Fibroblast of lung (primary cell): ENCODE results near the gene CLSTN2. TPM values are rescaled to one million over a fixed set of nuclear protein-coding genes. Genes with fewer than 3 reads are reported as not detected.
A peak's percentile ranks its signal among the peaks of the same experiment; 100 is the strongest.

Experiments
- DNase-seq, 2 donors: peaks; one replicate each; pipeline versions ENCODE4 v3.0.0 to v3.0.0-alpha.2; 2010; ENCODE audit warnings: low read depth in 2 of 2
- H2AFZ ChIP-seq: 2 replicates; pipeline ENCODE4 v1.5.1; 2012; ENCODE audit warnings: low read length, control low read depth, inconsistent platforms
- H3K27ac ChIP-seq: 2 replicates; pipeline ENCODE4 v1.5.1; 2011; ENCODE audit warnings: low read length, control low read depth; ENCODE audit not compliant: insufficient read depth
- H3K27me3 ChIP-seq: 2 replicates; pipeline ENCODE4 v1.5.1; 2011; ENCODE audit warnings: mild to moderate bottlenecking, low read length; ENCODE audit not compliant: control insufficient read depth, insufficient read depth
- H3K36me3 ChIP-seq: 2 replicates; pipeline ENCODE4 v1.5.1; 2011; ENCODE audit warnings: low read length; ENCODE audit not compliant: control insufficient read depth, insufficient read depth
- H3K4me1 ChIP-seq: 2 replicates; pipeline ENCODE4 v1.5.1; 2011; ENCODE audit warnings: low read length; ENCODE audit not compliant: control insufficient read depth, insufficient read depth; ENCODE audit errors: extremely low read depth
- H3K4me2 ChIP-seq: 2 replicates; pipeline ENCODE4 v1.5.1; 2011; ENCODE audit warnings: low read length, control low read depth; ENCODE audit not compliant: insufficient read depth; ENCODE audit errors: extremely low read depth
- H3K4me3 ChIP-seq, 4 experiments: fragments of 200-600 bp in 1 of 4; sonication (generic) in 1 of 4; replicated peaks in 1 of 4; 2 replicates each; pipeline ENCODE4 v1.5.1; 2011 to 2016; ENCODE audit warnings: low read length in 4 of 4, low read depth in 3 of 4, mild to moderate bottlenecking in 3 of 4, control low read depth in 2 of 4, inconsistent platforms in 1 of 4, mixed read lengths in 1 of 4; ENCODE audit not compliant: insufficient read depth in 1 of 4; ENCODE audit errors: control extremely low read depth in 1 of 4
- H3K79me2 ChIP-seq: 2 replicates; pipeline ENCODE4 v1.5.1; 2012; ENCODE audit warnings: mild to moderate bottlenecking, low read length, inconsistent platforms; ENCODE audit not compliant: control insufficient read depth, insufficient read depth
- H3K9ac ChIP-seq: 2 replicates; pipeline ENCODE4 v1.5.1; 2011; ENCODE audit warnings: mild to moderate bottlenecking, low read length, control low read depth; ENCODE audit not compliant: insufficient read depth
- H3K9me3 ChIP-seq: 2 replicates; pipeline ENCODE4 v1.5.1; 2012; ENCODE audit warnings: low read depth, low read length; ENCODE audit not compliant: control insufficient read depth, insufficient read depth
- H4K20me1 ChIP-seq: 2 replicates; pipeline ENCODE4 v1.5.1; 2011; ENCODE audit warnings: low read length; ENCODE audit not compliant: control insufficient read depth, insufficient read depth; ENCODE audit errors: extremely low read depth
- CTCF ChIP-seq, 2 donors: IDR thresholded peaks in 1 of 2; conservative IDR thresholded peaks in 1 of 2; 1 replicate in 1 of 2; 2 replicates in 1 of 2; pipeline ENCODE4 v1.5.1; 2011 to 2012; ENCODE audit warnings: low read length in 2 of 2, control low read depth in 1 of 2, inconsistent platforms in 1 of 2, low read depth in 1 of 2, mild to moderate bottlenecking in 1 of 2
- EZH2 ChIP-seq: IDR thresholded peaks from 2 replicates; pipeline ENCODE4 v1.5.1; 2012; ENCODE audit warnings: low read length, control low read depth, mild to moderate bottlenecking; ENCODE audit errors: missing control alignments
- polyA plus RNA-seq, 2 donors: library from polyadenylated mRNA; depleted of rRNA in 1 of 2; stranded (reverse) in 1 of 2; unstranded in 1 of 2; fragments of >200 nt; gene quantifications; 2 replicates each; pipeline ENCODE4 v1.2.1, GENCODE V29; 2011 to 2012; ENCODE audit warnings: missing spikeins in 1 of 2
- total RNA-seq: library from RNA; depleted of rRNA; stranded (reverse); fragments of >200 nt; gene quantifications from 2 replicates; pipeline ENCODE4 v1.2.1, GENCODE V29; 2014

CLSTN2 gene
- total and polyA plus RNA-seq, 2 donors (not counting 1 experiment from before 2014, with no cell fraction given): under 0.01 to 1.3 TPM

- no peaks in the 10 kb centered on the region for H3K27me3 ChIP-seq
- no peaks in the 10 kb centered on the region for H4K20me1 ChIP-seq
- H3K4me1 ChIP-seq: no peaks in the 10 kb centered on the region
- no peak overlapping the region for H3K4me3 ChIP-seq
- H3K4me2 ChIP-seq: no peak overlapping the region
- no peaks in the 10 kb centered on the region for H3K9me3 ChIP-seq
- H2AFZ ChIP-seq: no peak overlapping the region
- no peaks in the 10 kb centered on the region for H3K79me2 ChIP-seq
- no peak overlapping the region for H3K27ac ChIP-seq
- TF ChIP-seq EZH2 (no peak), CTCF (conservative IDR thresholded peaks at IDR 0.05 in 1 of 2, IDR thresholded peaks at IDR 0.05 in 1 of 2; ENCODE audit: low read depth in 1 of 2, low read length in 2 of 2) (no peak)
- DNase-seq: no peak
- H3K9ac ChIP-seq: no peak overlapping the region
- H3K36me3 ChIP-seq: no peaks in the 10 kb centered on the region
These were observed 80.8 kb downstream of the CLSTN2 start for GRCh38 chr3:140015741-140016140.

- Histone ChIP-seq H2AFZ (no peak overlapping the region), H3K27me3 (no peaks in the 10 kb centered on the region), H3K9me3 (no peaks in the 10 kb centered on the region), H3K79me2 (no peaks in the 10 kb centered on the region), H3K4me1 (no peaks in the 10 kb centered on the region), H3K4me2 (no peak overlapping the region), H3K9ac (no peak overlapping the region), H3K36me3 (no peaks in the 10 kb centered on the region), H4K20me1 (no peaks in the 10 kb centered on the region), H3K4me3 (no peak overlapping the region), H3K27ac (no peak overlapping the region)
- DNase-seq: peak in 1 of 2 donors; percentile 5
- TF ChIP-seq EZH2: no peak
- TF ChIP-seq CTCF (conservative IDR thresholded peaks at IDR 0.05 in 1 of 2, IDR thresholded peaks at IDR 0.05 in 1 of 2; ENCODE audit: low read depth in 1 of 2, low read length in 2 of 2): no peak
These were observed 83.6 kb downstream of the CLSTN2 start for GRCh38 chr3:140018556-140018955.

GRCh38 chr3:140019946-140020345 is 85.0 kb downstream of the CLSTN2 start:
- Histone ChIP-seq H2AFZ (no peak overlapping the region), H3K4me3 (no peak overlapping the region), H3K9ac (no peak overlapping the region), H3K4me1 (no peaks in the 10 kb centered on the region), H3K36me3 (no peaks in the 10 kb centered on the region), H3K27me3 (no peaks in the 10 kb centered on the region), H3K27ac (no peak overlapping the region), H4K20me1 (no peaks in the 10 kb centered on the region), H3K4me2 (no peak overlapping the region), H3K79me2 (no peaks in the 10 kb centered on the region), H3K9me3 (no peaks in the 10 kb centered on the region)
- DNase-seq: no peak
- TF ChIP-seq CTCF (conservative IDR thresholded peaks at IDR 0.05 in 1 of 2, IDR thresholded peaks at IDR 0.05 in 1 of 2; ENCODE audit: low read depth in 1 of 2, low read length in 2 of 2): no peak
- TF ChIP-seq EZH2: no peak
